ENCODE results near the gene SLIT3.
"Not testable (repeated sequence)": the region's sequence is repeated elsewhere in the genome, so short reads cannot be mapped to it uniquely, and the experiment has no call there.

Gene SLIT3

GRCh38 chr5:168771678-168772077 is 529.3 kb downstream of the SLIT3 start:
- DNase-seq (ENCODE audit: low read depth in 2 of 2), result no peak

DNA sequence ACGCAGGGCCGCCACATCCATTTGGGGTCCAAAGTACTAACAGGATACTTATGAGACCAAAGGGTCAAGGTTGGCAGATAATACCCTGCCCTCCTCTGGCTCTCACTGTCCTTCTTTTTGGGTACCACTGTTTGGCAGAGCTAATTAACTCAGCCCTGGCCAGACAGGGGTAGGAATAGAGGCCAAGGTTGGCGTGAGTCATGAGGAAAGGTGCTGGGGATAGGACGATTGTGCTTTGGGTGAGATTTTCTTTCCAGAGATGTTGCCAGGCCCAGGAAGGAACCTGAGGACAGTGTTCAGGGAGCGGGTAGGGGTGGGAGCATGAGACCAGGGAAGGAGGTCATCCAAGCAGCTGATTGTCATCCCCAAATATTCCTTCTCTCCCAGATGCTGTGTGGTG is 529.9 kb downstream of the SLIT3 start:
- no peak for DNase-seq (ENCODE audit: low read depth in 2 of 2)

- no peak for DNase-seq (ENCODE audit: low read depth in 2 of 2)
Observed at GRCh38 chr5:168770036-168770498, 530.9 kb downstream of the SLIT3 start.

GRCh38 chr5:168768172-168768571 is 532.8 kb downstream of the SLIT3 start:
- no peak for DNase-seq (ENCODE audit: low read depth in 2 of 2)

GRCh38 chr5:168766426-168766700 is 534.6 kb downstream of the SLIT3 start:
- no peak for DNase-seq (ENCODE audit: low read depth in 2 of 2)

GRCh38 chr5:168765551-168766425 is 535.2 kb downstream of the SLIT3 start:
- no peak for DNase-seq (ENCODE audit: low read depth in 2 of 2)

GRCh38 chr5:168765086-168765550 is 535.8 kb downstream of the SLIT3 start:
- DNase-seq (ENCODE audit: low read depth in 2 of 2), result no peak

DNA sequence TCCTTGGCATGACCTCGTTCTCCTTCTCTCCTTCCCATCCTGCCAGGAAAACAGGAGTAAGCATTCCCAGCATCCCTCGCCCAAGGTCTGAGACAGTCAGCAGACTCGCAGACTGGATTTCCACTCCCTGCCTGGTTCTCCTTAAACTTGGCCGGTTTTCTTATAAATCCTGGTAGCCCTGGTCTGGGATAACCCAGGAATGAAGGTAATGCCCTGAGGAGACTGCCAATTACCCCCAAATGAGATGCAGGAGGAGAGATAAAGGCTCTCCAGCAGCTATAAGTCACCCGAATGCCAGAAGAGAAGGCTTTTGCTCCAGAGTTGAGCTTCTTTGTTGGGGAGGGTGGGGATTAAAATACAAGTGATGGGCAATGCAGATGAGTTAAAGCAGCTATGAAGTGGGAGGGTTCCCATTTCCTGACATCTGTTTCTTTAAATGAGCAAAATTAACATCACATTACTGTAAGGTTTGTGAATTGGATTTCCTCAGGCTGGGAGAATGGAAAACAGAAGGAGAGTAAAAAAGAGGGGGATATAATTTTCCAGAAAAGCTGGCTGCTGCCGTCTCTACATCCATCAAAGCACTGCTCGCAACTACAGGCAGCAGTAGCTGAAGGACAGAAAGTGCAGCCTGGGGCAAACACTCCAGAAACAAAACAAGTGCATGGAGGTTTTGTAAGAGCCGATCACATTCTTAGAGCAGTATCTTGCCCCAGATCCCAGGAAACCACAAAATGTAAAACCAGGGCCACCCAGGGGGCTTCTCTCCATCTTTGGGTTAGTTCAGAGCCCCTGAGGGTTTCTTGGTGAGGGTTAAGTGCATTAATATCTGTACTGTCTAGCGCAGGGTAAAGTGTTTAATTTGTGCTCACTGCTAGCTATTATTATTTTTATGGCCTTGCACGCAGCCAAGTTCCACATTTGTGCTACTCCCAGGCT is 544.2 kb downstream of the SLIT3 start:
- no peak for DNase-seq (ENCODE audit: low read depth in 2 of 2)

DNA sequence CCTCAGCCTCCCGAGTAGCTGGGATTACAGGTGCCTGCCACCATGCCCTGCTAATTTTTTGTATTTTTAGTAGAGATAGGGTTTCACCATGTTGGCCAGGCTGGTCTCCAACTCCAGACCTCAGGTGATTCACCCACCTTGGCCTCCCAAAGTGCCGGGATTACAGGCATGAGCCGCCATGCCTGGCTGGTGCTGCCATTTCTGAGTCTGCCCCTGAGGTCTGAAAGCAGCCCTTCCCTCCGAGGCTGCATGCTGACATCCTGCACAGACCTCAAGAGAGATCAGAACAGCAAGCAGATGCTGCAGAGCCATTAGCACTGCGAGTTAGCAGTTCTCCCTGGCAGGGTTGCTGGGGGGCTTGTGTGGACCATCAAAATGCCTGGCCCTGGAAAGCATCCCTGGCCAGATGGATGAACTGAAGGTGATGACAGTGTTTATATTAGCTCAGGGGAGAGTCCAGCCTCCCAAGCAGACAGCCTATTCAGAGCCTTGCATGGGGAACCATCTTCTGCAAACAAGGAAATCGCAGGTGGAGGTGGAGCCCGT is 545.3 kb downstream of the SLIT3 start:
- DNase-seq (ENCODE audit: low read depth in 2 of 2), result no peak

- DNase-seq (ENCODE audit: low read depth in 2 of 2), result no peak
Observed at GRCh38 chr5:168753691-168754254, 547.2 kb downstream of the SLIT3 start.

GRCh38 chr5:168752416-168753190 is 548.3 kb downstream of the SLIT3 start:
- no peak for DNase-seq (ENCODE audit: low read depth in 2 of 2)

DNA sequence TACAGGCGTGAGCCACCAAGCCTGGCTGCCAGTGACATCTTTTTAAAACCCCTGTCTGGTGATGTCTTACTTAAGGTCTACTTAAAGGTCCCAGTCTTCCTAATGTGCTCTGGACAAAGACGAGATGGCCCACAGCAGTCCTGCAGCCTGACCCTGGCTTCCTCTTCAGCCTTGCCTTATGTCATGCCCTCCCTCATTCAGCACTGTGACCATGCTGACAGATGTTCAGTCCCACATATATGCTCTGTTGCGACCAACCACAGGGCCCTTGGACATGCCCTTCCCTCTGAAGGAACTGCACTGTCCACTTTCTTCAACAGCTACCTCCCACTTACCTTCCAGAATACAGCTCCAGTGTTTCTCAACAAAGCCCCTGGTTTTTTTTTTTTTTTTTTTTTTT is 548.9 kb downstream of the SLIT3 start:
- no peak for DNase-seq (ENCODE audit: low read depth in 2 of 2)

DNA sequence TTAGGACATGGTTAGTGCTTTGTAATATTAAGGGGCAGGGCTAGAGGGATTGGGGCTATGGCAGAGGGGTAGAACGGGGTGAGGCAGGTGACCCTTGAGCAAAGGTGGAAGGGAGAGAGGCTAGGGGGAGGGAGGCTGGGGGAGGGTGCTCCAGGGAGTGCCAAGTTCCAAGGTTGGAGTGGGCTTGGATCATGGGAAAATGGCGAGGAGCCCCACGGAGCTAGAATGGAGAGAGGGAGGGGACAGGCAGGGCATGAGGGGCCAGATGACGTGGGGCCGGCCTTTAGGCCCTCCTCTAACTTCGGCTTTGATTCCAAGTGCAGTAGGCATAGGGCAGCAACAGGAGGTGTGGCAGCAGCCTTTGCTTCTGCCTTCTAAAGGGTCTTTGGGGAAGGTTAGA is 550.0 kb downstream of the SLIT3 start:
- DNase-seq (ENCODE audit: low read depth in 2 of 2), result no peak

GRCh38 chr5:168749391-168750100 is 551.4 kb downstream of the SLIT3 start:
- no peak for DNase-seq (ENCODE audit: low read depth in 2 of 2)

GRCh38 chr5:168747987-168748777 is 552.8 kb downstream of the SLIT3 start:
- DNase-seq (ENCODE audit: low read depth in 2 of 2), result no peak

- no peak for DNase-seq (ENCODE audit: low read depth in 2 of 2)
Observed at GRCh38 chr5:168746893-168747640, 553.9 kb downstream of the SLIT3 start.

DNA sequence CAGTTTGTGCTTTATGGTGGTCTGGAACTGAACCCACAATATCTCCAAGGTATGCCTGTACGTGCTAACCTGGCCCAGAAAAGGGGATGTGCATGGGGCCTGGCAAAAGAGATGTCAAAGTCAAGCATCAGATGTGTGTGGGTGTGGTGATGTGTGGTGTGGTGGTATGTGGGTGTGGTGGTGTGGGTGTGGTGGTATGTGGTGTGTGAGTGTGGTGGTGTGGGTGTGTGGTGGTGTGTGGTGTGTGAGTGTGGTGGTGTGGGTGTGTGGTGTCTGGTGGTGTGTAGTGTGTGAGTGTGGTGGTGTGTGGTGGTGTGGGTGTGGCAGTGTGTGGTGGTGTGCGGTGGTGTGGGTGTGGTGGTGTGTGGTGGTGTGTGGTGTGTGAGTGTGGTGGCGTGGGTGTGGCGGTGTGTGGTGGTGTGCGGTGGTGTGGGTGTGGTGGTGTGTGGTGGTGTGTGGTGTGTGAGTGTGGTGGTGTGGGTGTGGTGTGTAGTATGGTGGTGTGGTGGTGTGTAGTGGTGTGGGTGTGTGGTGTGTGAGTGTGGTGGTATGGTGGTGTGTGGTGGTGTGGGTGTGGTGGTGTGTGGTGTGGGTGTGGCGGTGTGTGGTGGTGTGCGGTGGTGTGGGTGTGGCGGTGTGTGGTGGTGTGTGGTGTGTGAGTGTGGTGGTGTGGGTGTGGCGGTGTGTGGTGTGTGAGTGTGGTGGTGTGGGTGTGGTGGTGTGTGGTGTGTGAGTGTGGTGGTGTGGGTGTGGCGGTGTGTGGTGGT is 554.6 kb downstream of the SLIT3 start:
- not testable (repeated sequence) for DNase-seq (ENCODE audit: low read depth in 2 of 2)

- no peak for DNase-seq (ENCODE audit: low read depth in 2 of 2)
Observed at GRCh38 chr5:168743617-168744016, 557.3 kb downstream of the SLIT3 start.

Measured in stimulated activated CD8-positive, alpha-beta memory T cell treated with anti-CD3 and anti-CD28 coated beads, Interleukin-2, amount 100 ng/mL, for 1 hour (primary cell).